CD1c-positive myeloid dendritic cell (primary cell): ENCODE results near the gene SHTN1.

Experiments
- DNase-seq: peaks from one replicate; pipeline ENCODE4 v3.0.0-alpha.2; 2016; ENCODE audit errors: extremely low spot score

The SHTN1 gene

GRCh38 chr10:116918583-116918982, 86.4 kb downstream of the SHTN1 start:
- no peak for DNase-seq

- DNase-seq: no peak
Observed at GRCh38 chr10:116917481-116917880, 87.5 kb downstream of the SHTN1 start.

GRCh38 chr10:116915340-116915739, 89.6 kb downstream of the SHTN1 start:
- DNase-seq: no peak

GRCh38 chr10:116913695-116914094, 91.3 kb downstream of the SHTN1 start:
- no peak for DNase-seq

- no peak for DNase-seq
Observed at GRCh38 chr10:116912162-116912561, 92.8 kb downstream of the SHTN1 start.

- no peak for DNase-seq
Observed at GRCh38 chr10:116910910-116911309, 94.1 kb downstream of the SHTN1 start.

- DNase-seq: no peak
Observed at GRCh38 chr10:116909307-116909706, 95.7 kb downstream of the SHTN1 start.

- no peak for DNase-seq
Observed at GRCh38 chr10:116907245-116907987, 97.6 kb downstream of the SHTN1 start.

GRCh38 chr10:116905845-116906210, 99.2 kb downstream of the SHTN1 start:
- DNase-seq: no peak

- DNase-seq: no peak
Observed at GRCh38 chr10:116899626-116900025, 105.4 kb downstream of the SHTN1 start.

- DNase-seq: no peak
Observed at GRCh38 chr10:116893686-116894037, 111.3 kb downstream of the SHTN1 start.

GRCh38 chr10:116892907-116893685, 111.9 kb downstream of the SHTN1 start:
- DNase-seq: peak; percentile 11

GRCh38 chr10:116891208-116891607, 113.8 kb downstream of the SHTN1 start:
- DNase-seq: no peak

- no peak for DNase-seq
Observed at GRCh38 chr10:116889066-116889465, 115.9 kb downstream of the SHTN1 start.

- no peak for DNase-seq
Observed at GRCh38 chr10:116888380-116889055, 116.5 kb downstream of the SHTN1 start.

- no peak for DNase-seq
Observed at GRCh38 chr10:116886772-116887171, 118.2 kb downstream of the SHTN1 start.

GRCh38 chr10:116882639-116883038, 122.3 kb downstream of the SHTN1 start:
- no peak for DNase-seq

GRCh38 chr10:116880716-116881482, 124.1 kb downstream of the SHTN1 start:
- no peak for DNase-seq

GRCh38 chr10:116879817-116880216, 125.2 kb downstream of the SHTN1 start:
- no peak for DNase-seq

GRCh38 chr10:116878123-116878522, 126.9 kb downstream of the SHTN1 start:
- no peak for DNase-seq

- no peak for DNase-seq
Observed at GRCh38 chr10:116877391-116877790, 127.6 kb downstream of the SHTN1 start.

GRCh38 chr10:116875897-116876296, 129.1 kb downstream of the SHTN1 start:
- no peak for DNase-seq
